Hepatocyte (in vitro differentiated cells): ENCODE data around the gene MDFIC2. TPM values are rescaled to one million over a fixed set of nuclear protein-coding genes. Genes with fewer than 3 reads are reported as not detected.

ENCODE experiments used
- DNase-seq: peaks from one replicate; pipeline ENCODE4 v3.0.0-alpha.2; 2016; ENCODE audit warnings: low spot score
- H2AFZ ChIP-seq: fragments of 200-600 bp; sonication (generic); 2 replicates; pipeline ENCODE4 v1.6.0; 2016; ENCODE audit warnings: antibody characterized with exemption, mild to moderate bottlenecking
- H3K27ac ChIP-seq: fragments of 200-600 bp; sonication (generic); 2 replicates; pipeline ENCODE4 v1.5.1; 2016; ENCODE audit warnings: mild to moderate bottlenecking
- H3K27me3 ChIP-seq: fragments of 200-600 bp; sonication (generic); 2 replicates; pipeline ENCODE4 v1.6.1; 2016
- H3K36me3 ChIP-seq: fragments of 200-600 bp; sonication (generic); replicated peaks from 2 replicates; pipeline ENCODE4 v1.5.1; 2016; ENCODE audit warnings: low read depth; ENCODE audit not compliant: insufficient read depth
- H3K4me1 ChIP-seq: fragments of 200-600 bp; sonication (generic); 2 replicates; pipeline ENCODE4 v1.5.1; 2016; ENCODE audit warnings: mild to moderate bottlenecking, moderate library complexity; ENCODE audit not compliant: insufficient read depth
- H3K4me2 ChIP-seq: fragments of 200-600 bp; sonication (generic); 2 replicates; pipeline ENCODE4 v1.6.0; 2016
- H3K4me3 ChIP-seq: fragments of 200-600 bp; sonication (generic); 2 replicates; pipeline ENCODE4 v1.5.1; 2016; ENCODE audit warnings: mild to moderate bottlenecking
- H3K79me2 ChIP-seq: fragments of 200-600 bp; sonication (generic); 2 replicates; pipeline ENCODE4 v1.6.0; 2017; ENCODE audit warnings: mild to moderate bottlenecking
- H3K9me2 ChIP-seq: fragments of 200-600 bp; sonication (generic); replicated peaks from 2 replicates; pipeline ENCODE4 v1.6.0; 2017; ENCODE audit warnings: mild to moderate bottlenecking; ENCODE audit not compliant: insufficient read depth
- H3K9me3 ChIP-seq: fragments of 200-600 bp; sonication (generic); 2 replicates; pipeline ENCODE4 v1.5.1; 2016; ENCODE audit warnings: low read depth, mild to moderate bottlenecking
- H4K20me1 ChIP-seq: fragments of 200-600 bp; sonication (generic); 2 replicates; pipeline ENCODE4 v1.6.0; 2016; ENCODE audit warnings: mild to moderate bottlenecking; ENCODE audit not compliant: insufficient read depth, poor library complexity, severe bottlenecking
- EZH2 ChIP-seq: fragments of 200-600 bp; sonication (generic); IDR thresholded peaks from 2 replicates; pipeline ENCODE4 v1.6.1; 2016; ENCODE audit warnings: antibody characterized with exemption, mild to moderate bottlenecking, borderline replicate concordance
- EZH2phosphoT487 ChIP-seq: fragments of 200-600 bp; sonication (generic); IDR thresholded peaks from one replicate; pipeline ENCODE4 v1.6.1; 2018; ENCODE audit warnings: antibody characterized with exemption, mild to moderate bottlenecking, low read depth, moderate library complexity; ENCODE audit not compliant: unreplicated experiment, severe bottlenecking
- WGBS: methylation state at CpG from one replicate; pipeline ENCODE4 v1.1.6; 2016; ENCODE audit warnings: low lambda C conversion rate; ENCODE audit errors: missing lambda C conversion rate; 5-methylcytosine and 5-hydroxymethylcytosine counted together
- polyA plus RNA-seq: library from polyadenylated mRNA; unstranded; fragments of >200 nt; fragmentation: Nextera tagmentation; extraction: Ambion mirVana; gene quantifications from 2 replicates; pipeline ENCODE4 v1.2.1, GENCODE V29; 2016
- total RNA-seq: library from RNA; depleted of rRNA; stranded (reverse); fragments of >200 nt; gene quantifications from 2 replicates; pipeline ENCODE4 v1.2.3, GENCODE V29; 2014
- TF ChIP-seq, protein P1 (sequence below): fragments of 200-600 bp; sonication (generic); IDR thresholded peaks from 2 replicates; pipeline ENCODE4 v1.5.1; 2016; ENCODE audit warnings: antibody characterized with exemption, mild to moderate bottlenecking; ENCODE audit not compliant: poor library complexity

MDFIC2 gene
- total and polyA plus RNA-seq, 2 experiments from 2014 or later, result not detected

GRCh38 chr3:70156808-70157207, 155.6 kb downstream of the MDFIC2 start:
- Histone ChIP-seq H3K36me3 (no peaks in the 10 kb centered on the region), H3K27ac (no peak overlapping the region), H3K4me2 (no peak overlapping the region), H3K4me1 (no peaks in the 10 kb centered on the region), H3K9me2 (no peaks in the 10 kb centered on the region), H2AFZ (no peak overlapping the region), H3K9me3 (no peaks in the 10 kb centered on the region), H3K79me2 (no peaks in the 10 kb centered on the region), H3K4me3 (no peak overlapping the region), H4K20me1 (no peaks in the 10 kb centered on the region), H3K27me3 (peaks cover 5% of the 10 kb centered on the region)
- TF ChIP-seq, protein P1, sequence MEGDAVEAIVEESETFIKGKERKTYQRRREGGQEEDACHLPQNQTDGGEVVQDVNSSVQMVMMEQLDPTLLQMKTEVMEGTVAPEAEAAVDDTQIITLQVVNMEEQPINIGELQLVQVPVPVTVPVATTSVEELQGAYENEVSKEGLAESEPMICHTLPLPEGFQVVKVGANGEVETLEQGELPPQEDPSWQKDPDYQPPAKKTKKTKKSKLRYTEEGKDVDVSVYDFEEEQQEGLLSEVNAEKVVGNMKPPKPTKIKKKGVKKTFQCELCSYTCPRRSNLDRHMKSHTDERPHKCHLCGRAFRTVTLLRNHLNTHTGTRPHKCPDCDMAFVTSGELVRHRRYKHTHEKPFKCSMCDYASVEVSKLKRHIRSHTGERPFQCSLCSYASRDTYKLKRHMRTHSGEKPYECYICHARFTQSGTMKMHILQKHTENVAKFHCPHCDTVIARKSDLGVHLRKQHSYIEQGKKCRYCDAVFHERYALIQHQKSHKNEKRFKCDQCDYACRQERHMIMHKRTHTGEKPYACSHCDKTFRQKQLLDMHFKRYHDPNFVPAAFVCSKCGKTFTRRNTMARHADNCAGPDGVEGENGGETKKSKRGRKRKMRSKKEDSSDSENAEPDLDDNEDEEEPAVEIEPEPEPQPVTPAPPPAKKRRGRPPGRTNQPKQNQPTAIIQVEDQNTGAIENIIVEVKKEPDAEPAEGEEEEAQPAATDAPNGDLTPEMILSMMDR, result no peak
- TF ChIP-seq EZH2phosphoT487 (no peak), EZH2 (no peak)
- WGBS, result 88% methylated on average over 1 of the region's 1 CpG
- DNase-seq, result no peak

DNA sequence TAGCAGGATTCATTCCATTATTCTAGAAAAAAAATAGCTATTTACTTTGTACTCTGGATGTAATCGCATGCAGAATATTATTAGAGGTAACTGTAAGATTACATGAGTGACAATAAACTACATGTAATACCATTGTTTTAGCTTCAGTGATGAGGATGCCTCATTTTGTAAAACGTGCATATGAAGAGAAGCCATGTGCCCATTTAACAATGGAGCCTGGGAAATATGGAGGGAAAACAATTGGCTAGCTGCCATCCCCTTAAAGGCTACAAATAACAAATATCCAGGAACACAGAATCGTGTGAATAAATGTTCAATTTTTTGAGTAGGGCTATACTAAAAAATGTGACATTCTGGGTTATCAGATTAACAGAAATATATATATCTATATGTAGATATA, 161.8 kb downstream of the MDFIC2 start:
- Histone ChIP-seq H4K20me1 (no peaks in the 10 kb centered on the region), H2AFZ (no peak overlapping the region), H3K4me2 (no peak overlapping the region), H3K9me3 (no peaks in the 10 kb centered on the region), H3K36me3 (no peaks in the 10 kb centered on the region), H3K4me1 (no peaks in the 10 kb centered on the region), H3K27ac (no peak overlapping the region), H3K9me2 (no peaks in the 10 kb centered on the region), H3K79me2 (no peaks in the 10 kb centered on the region), H3K4me3 (no peak overlapping the region), H3K27me3 (no peaks in the 10 kb centered on the region)
- 78% methylated on average over 3 of the region's 3 CpGs for WGBS
- TF ChIP-seq, protein P1, result no peak
- TF ChIP-seq EZH2 (no peak), EZH2phosphoT487 (no peak)
- no peak for DNase-seq

- DNase-seq, result no peak
- 85% methylated on average over 4 of the region's 4 CpGs for WGBS
- TF ChIP-seq, protein P1, result no peak
- no peak for TF ChIP-seq EZH2
- TF ChIP-seq EZH2phosphoT487, result no peak
Observed at GRCh38 chr3:70149714-70150400, 162.6 kb downstream of the MDFIC2 start.

More at GRCh38 chr3:70149714-70150400, 162.6 kb downstream of the MDFIC2 start:
- Histone ChIP-seq H3K36me3 (no peaks in the 10 kb centered on the region), H3K27ac (no peak overlapping the region), H3K4me1 (no peaks in the 10 kb centered on the region), H3K9me2 (no peaks in the 10 kb centered on the region), H3K9me3 (peaks cover 5% of the 10 kb centered on the region), H3K4me2 (no peak overlapping the region), H2AFZ (no peak overlapping the region), H4K20me1 (no peaks in the 10 kb centered on the region), H3K27me3 (no peaks in the 10 kb centered on the region), H3K79me2 (no peaks in the 10 kb centered on the region), H3K4me3 (no peak overlapping the region)
